ENCODE results near the gene QSOX2. TPM values are rescaled to one million over a fixed set of nuclear protein-coding genes. Genes with fewer than 3 reads are reported as not detected.

Gene QSOX2
- total RNA-seq, 1 donor from 2014 or later, result 21.2 TPM

GRCh38 chr9:136179761-136180160 is 65.9 kb downstream of the QSOX2 start:
- no peak overlapping the region for H3K27ac Mint-ChIP-seq (ENCODE audit: unreplicated experiment)
- no peak overlapping the region for H3K4me3 Mint-ChIP-seq (ENCODE audit: unreplicated experiment)
- no peaks in the 10 kb centered on the region for H3K36me3 Mint-ChIP-seq (ENCODE audit: unreplicated experiment)
- H3K9me3 Mint-ChIP-seq (ENCODE audit: unreplicated experiment), result peaks cover 4% of the 10 kb centered on the region
- H3K27me3 Mint-ChIP-seq (ENCODE audit: unreplicated experiment), result peaks cover 9% of the 10 kb centered on the region
- TF ChIP-seq CTCF (IDR thresholded peaks at IDR 0.05; ENCODE audit: partially characterized antibody, unreplicated experiment), result no peak
- peak; percentile 16 for DNase-seq
- peaks cover 3% of the 10 kb centered on the region for H3K4me1 Mint-ChIP-seq (ENCODE audit: low read depth, unreplicated experiment)

GRCh38 chr9:136179101-136179616 is 66.5 kb downstream of the QSOX2 start:
- H3K4me3 Mint-ChIP-seq (ENCODE audit: unreplicated experiment), result no peak overlapping the region
- no peak overlapping the region for H3K27ac Mint-ChIP-seq (ENCODE audit: unreplicated experiment)
- peaks cover 3% of the 10 kb centered on the region for H3K4me1 Mint-ChIP-seq (ENCODE audit: low read depth, unreplicated experiment)
- peak; percentile 18 for DNase-seq
- H3K27me3 Mint-ChIP-seq (ENCODE audit: unreplicated experiment), result peaks cover 9% of the 10 kb centered on the region
- no peak for TF ChIP-seq CTCF (IDR thresholded peaks at IDR 0.05; ENCODE audit: partially characterized antibody, unreplicated experiment)
- H3K36me3 Mint-ChIP-seq (ENCODE audit: unreplicated experiment), result no peaks in the 10 kb centered on the region
- peaks cover 4% of the 10 kb centered on the region for H3K9me3 Mint-ChIP-seq (ENCODE audit: unreplicated experiment)

- peak; percentile 21 for DNase-seq
- peaks cover 9% of the 10 kb centered on the region for H3K27me3 Mint-ChIP-seq (ENCODE audit: unreplicated experiment)
- no peak overlapping the region for H3K27ac Mint-ChIP-seq (ENCODE audit: unreplicated experiment)
- H3K4me1 Mint-ChIP-seq (ENCODE audit: low read depth, unreplicated experiment), result peaks cover 3% of the 10 kb centered on the region
- no peak for TF ChIP-seq CTCF (IDR thresholded peaks at IDR 0.05; ENCODE audit: partially characterized antibody, unreplicated experiment)
- H3K9me3 Mint-ChIP-seq (ENCODE audit: unreplicated experiment), result peaks cover 4% of the 10 kb centered on the region
- no peak overlapping the region for H3K4me3 Mint-ChIP-seq (ENCODE audit: unreplicated experiment)
- H3K36me3 Mint-ChIP-seq (ENCODE audit: unreplicated experiment), result no peaks in the 10 kb centered on the region
These were observed 66.9 kb downstream of the QSOX2 start for GRCh38 chr9:136178773-136179075.

- H3K4me3 Mint-ChIP-seq (ENCODE audit: unreplicated experiment), result no peak overlapping the region
- H3K4me1 Mint-ChIP-seq (ENCODE audit: low read depth, unreplicated experiment), result peaks cover 4% of the 10 kb centered on the region
- H3K27me3 Mint-ChIP-seq (ENCODE audit: unreplicated experiment), result peaks cover 9% of the 10 kb centered on the region
- H3K9me3 Mint-ChIP-seq (ENCODE audit: unreplicated experiment), result peaks cover 5% of the 10 kb centered on the region
- no peak for TF ChIP-seq CTCF (IDR thresholded peaks at IDR 0.05; ENCODE audit: partially characterized antibody, unreplicated experiment)
- H3K27ac Mint-ChIP-seq (ENCODE audit: unreplicated experiment), result no peak overlapping the region
- DNase-seq, result peak; percentile 4
- no peaks in the 10 kb centered on the region for H3K36me3 Mint-ChIP-seq (ENCODE audit: unreplicated experiment)
These were observed 67.4 kb downstream of the QSOX2 start for GRCh38 chr9:136178061-136178772.

- H3K36me3 Mint-ChIP-seq (ENCODE audit: unreplicated experiment), result no peaks in the 10 kb centered on the region
- H3K4me1 Mint-ChIP-seq (ENCODE audit: low read depth, unreplicated experiment), result peaks cover 4% of the 10 kb centered on the region
- no peak overlapping the region for H3K27ac Mint-ChIP-seq (ENCODE audit: unreplicated experiment)
- peaks cover 6% of the 10 kb centered on the region for H3K9me3 Mint-ChIP-seq (ENCODE audit: unreplicated experiment)
- peaks cover 7% of the 10 kb centered on the region for H3K27me3 Mint-ChIP-seq (ENCODE audit: unreplicated experiment)
- DNase-seq, result peak; percentile 10
- no peak overlapping the region for H3K4me3 Mint-ChIP-seq (ENCODE audit: unreplicated experiment)
- TF ChIP-seq CTCF (IDR thresholded peaks at IDR 0.05; ENCODE audit: partially characterized antibody, unreplicated experiment), result no peak
These were observed 68.4 kb downstream of the QSOX2 start for GRCh38 chr9:136177224-136177623.
